SK-N-SH (cell line): ENCODE measurements around the gene ABCD1. TPM values are rescaled to one million over a fixed set of nuclear protein-coding genes. Genes with fewer than 3 reads are reported as not detected.

Source experiments
- CTCF ChIA-PET: fragments of 300-600, 350-600 bp; formaldehyde crosslinking; extraction: SDS; loops from one replicate; lab custom pipeline; 2021; lab: Yijun Ruan, JAX
- POLR2A ChIA-PET: fragments of 350-600 bp; sonication (Branson Sonifier 250); formaldehyde crosslinking; extraction: SDS; loops from one replicate; lab custom pipeline; 2020; ENCODE audit warnings: antibody characterized with exemption, inconsistent platforms; lab: Yijun Ruan, JAX
- DNase-seq: peaks from one replicate; pipeline ENCODE4 v3.0.0; 2012
- H2AFZ ChIP-seq: fragments of 200-600 bp; sonication (generic); 2 replicates; pipeline ENCODE4 v1.8.1; 2016; ENCODE audit warnings: antibody characterized with exemption, mild to moderate bottlenecking, low read depth
- H3F3A ChIP-seq: fragments of 200-600 bp; sonication (generic); replicated peaks from 2 replicates; pipeline ENCODE3; 2016; ENCODE audit warnings: antibody characterized with exemption, mild to moderate bottlenecking; ENCODE audit not compliant: insufficient read depth
- H3K27ac ChIP-seq, 2 experiments: fragments of 200-500 bp in 1 of 2; fragments of 200-600 bp in 1 of 2; sonication (Bioruptor generic) in 1 of 2; sonication (generic), shearing (Covaris generic) in 1 of 2; 2 replicates each; pipeline versions ENCODE4 v1.5.1 to v1.6.1; 2014 to 2016; ENCODE audit warnings: low read depth in 2 of 2, inconsistent platforms in 1 of 2, low read length in 1 of 2, mild to moderate bottlenecking in 1 of 2, mixed read lengths in 1 of 2
- H3K27me3 ChIP-seq: fragments of 200-600 bp; sonication (generic), shearing (Covaris generic); 2 replicates; pipeline ENCODE4 v1.6.1; 2016; ENCODE audit warnings: mixed run types; ENCODE audit not compliant: insufficient read depth
- H3K36me3 ChIP-seq, 2 experiments: fragments of 200-500 bp in 1 of 2; fragments of 200-600 bp in 1 of 2; sonication (Bioruptor generic) in 1 of 2; sonication (generic) in 1 of 2; replicated peaks in 1 of 2; 2 replicates each; pipeline versions ENCODE3 to v1.5.1; 2014 to 2016; ENCODE audit warnings: low read length in 1 of 2, mild to moderate bottlenecking in 1 of 2; ENCODE audit not compliant: insufficient read depth in 2 of 2, control insufficient read depth in 1 of 2
- H3K4me1 ChIP-seq, 2 experiments: fragments of 200-500 bp in 1 of 2; fragments of 200-600 bp in 1 of 2; sonication (Bioruptor generic) in 1 of 2; sonication (generic), shearing (Covaris generic) in 1 of 2; 2 replicates each; pipeline versions ENCODE4 v1.5.1 to v1.6.1; 2014 to 2016; ENCODE audit warnings: low read depth in 1 of 2, low read length in 1 of 2, mixed run types in 1 of 2; ENCODE audit not compliant: insufficient read depth in 2 of 2, control insufficient read depth in 1 of 2
- H3K4me2 ChIP-seq: fragments of 200-600 bp; sonication (generic), shearing (Covaris generic); 2 replicates; pipeline ENCODE4 v1.6.1; 2017; ENCODE audit warnings: mixed run types
- H3K4me3 ChIP-seq, 2 experiments: fragments of 200-500 bp in 1 of 2; fragments of 200-600 bp in 1 of 2; sonication (Bioruptor generic) in 1 of 2; sonication (generic), shearing (Covaris generic) in 1 of 2; 2 replicates each; pipeline versions ENCODE4 v1.5.1 to v1.8.1; 2014 to 2016; ENCODE audit warnings: low read depth in 2 of 2, inconsistent platforms in 1 of 2, low read length in 1 of 2, mild to moderate bottlenecking in 1 of 2, mixed read lengths in 1 of 2, moderate library complexity in 1 of 2
- H3K79me2 ChIP-seq: fragments of 200-600 bp; sonication (generic); 2 replicates; pipeline ENCODE4 v1.8.1; 2017; ENCODE audit warnings: mild to moderate bottlenecking; ENCODE audit not compliant: insufficient read depth
- H3K9ac ChIP-seq: fragments of 200-600 bp; sonication (generic); 2 replicates; pipeline ENCODE4 v1.6.1; 2017; ENCODE audit warnings: mixed run types
- H3K9me2 ChIP-seq: fragments of 200-600 bp; sonication (generic); 2 replicates; pipeline ENCODE4 v1.6.1; 2017; ENCODE audit warnings: mixed run types
- H3K9me3 ChIP-seq: fragments of 200-600 bp; sonication (generic); 2 replicates; pipeline ENCODE4 v1.6.1; 2017; ENCODE audit warnings: mixed run types, mild to moderate bottlenecking, moderate library complexity
- H4K20me1 ChIP-seq: fragments of 200-600 bp; sonication (generic); 2 replicates; pipeline ENCODE4 v1.6.1; 2017; ENCODE audit warnings: mild to moderate bottlenecking, mixed run types; ENCODE audit not compliant: insufficient read depth
- CHD2 ChIP-seq: fragments of 150-350 bp; IDR thresholded peaks from 2 replicates; pipeline ENCODE4 v1.6.1; 2018; ENCODE audit warnings: low read length; ENCODE audit not compliant: partially characterized antibody
- CTCF ChIP-seq: fragments of 200-600 bp; sonication (generic); IDR thresholded peaks from 2 replicates; pipeline ENCODE4 v1.6.1; 2017; ENCODE audit warnings: antibody characterized with exemption, mild to moderate bottlenecking, moderate library complexity
- ELF1 ChIP-seq: IDR thresholded peaks from 2 replicates; pipeline ENCODE4 v1.4.0; 2012
- EP300 ChIP-seq, 2 experiments: IDR thresholded peaks; 2 replicates each; pipeline versions ENCODE4 v1.4.0 to v1.6.1; 2012; ENCODE audit warnings: borderline replicate concordance in 1 of 2, low read depth in 1 of 2, low read length in 1 of 2
- EZH2phosphoT487 ChIP-seq: fragments of 200-600 bp; sonication (generic); IDR thresholded peaks from 2 replicates; pipeline ENCODE4 v1.6.1; 2017; ENCODE audit warnings: low read depth, mixed run types, mild to moderate bottlenecking, antibody characterized with exemption, moderate library complexity, borderline replicate concordance
- FOSL2 ChIP-seq: IDR thresholded peaks from 2 replicates; pipeline ENCODE4 v1.4.0; 2012; ENCODE audit warnings: low read depth, mild to moderate bottlenecking, moderate library complexity, borderline replicate concordance
- FOXM1 ChIP-seq: IDR thresholded peaks from 2 replicates; pipeline ENCODE4 v1.4.0; 2012; ENCODE audit warnings: low read depth, mild to moderate bottlenecking
- GABPA ChIP-seq: IDR thresholded peaks from 2 replicates; pipeline ENCODE4 v1.4.0; 2012; ENCODE audit warnings: low read depth, mild to moderate bottlenecking
- GATA2 ChIP-seq: sonication (generic); formaldehyde crosslinking; IDR thresholded peaks from 2 replicates; pipeline ENCODE4 v1.5.0; 2020; ENCODE audit warnings: mild to moderate bottlenecking, missing genetic modification reagents
- MEF2A ChIP-seq: IDR thresholded peaks from 2 replicates; pipeline ENCODE4 v1.4.0; 2012; ENCODE audit warnings: low read depth, borderline replicate concordance
- MXI1 ChIP-seq: IDR thresholded peaks from 2 replicates; pipeline ENCODE4 v1.6.1; 2012; ENCODE audit warnings: mild to moderate bottlenecking, low read depth, low read length, improper control_type of control experiment
- NFIC ChIP-seq: IDR thresholded peaks from 2 replicates; pipeline ENCODE4 v1.4.0; 2012; ENCODE audit warnings: borderline replicate concordance
- REST ChIP-seq: IDR thresholded peaks from 2 replicates; pipeline ENCODE4 v1.6.1; 2012; ENCODE audit warnings: mild to moderate bottlenecking, low read depth, low read length, moderate library complexity
- SIN3A ChIP-seq: IDR thresholded peaks from 2 replicates; pipeline ENCODE4 v1.6.1; 2012; ENCODE audit warnings: low read depth, mild to moderate bottlenecking, low read length, moderate library complexity, borderline replicate concordance
- SMC3 ChIP-seq: IDR thresholded peaks from 2 replicates; pipeline ENCODE4 v1.6.1; 2012; ENCODE audit warnings: low read depth, low read length, improper control_type of control experiment
- TCF12 ChIP-seq: IDR thresholded peaks from 2 replicates; pipeline ENCODE4 v1.4.0; 2012
- USF1 ChIP-seq: IDR thresholded peaks from 2 replicates; pipeline ENCODE4 v1.4.0; 2012; ENCODE audit warnings: low read depth, borderline replicate concordance
- USF2 ChIP-seq: fragments of 150-350 bp; IDR thresholded peaks from 2 replicates; pipeline ENCODE4 v1.6.1; 2017; ENCODE audit warnings: antibody characterized with exemption, low read length, low read depth, borderline replicate concordance
- WGBS: methylation state at CpG from one replicate; pipeline ENCODE4 v1.1.6; 2017; ENCODE audit warnings: low lambda C conversion rate; 5-methylcytosine and 5-hydroxymethylcytosine counted together
- polyA plus RNA-seq, 3 experiments: library from polyadenylated mRNA; depleted of rRNA; stranded (reverse); fragments of >200 nt; gene quantifications; 2 replicates each; pipeline ENCODE4 v1.2.3, GENCODE V29; 2012

Gene ABCD1
- polyA plus RNA-seq, 1 of the 3 experiments (the other 2 are of a cell fraction), result 7.9 TPM

GRCh38 chrX:153725832-153726285, 1.2 kb downstream of the ABCD1 start:
- no peaks in the 10 kb centered on the region for H3K9me3 ChIP-seq
- H3K79me2 ChIP-seq, result peaks cover 27% of the 10 kb centered on the region
- no peaks in the 10 kb centered on the region for H3K9me2 ChIP-seq
- DNase-seq, result peak; percentile 41
- peak overlapping the region; percentile 47 to 76; a peak in 3 of 4 replicates for H3K27ac ChIP-seq
- peaks cover 7 to 38% of the 10 kb centered on the region in 2 experiments; a peak in 3 of 4 replicates for H3K4me1 ChIP-seq
- H3K36me3 ChIP-seq, result peaks cover 0 to 6% of the 10 kb centered on the region in 2 experiments
- CTCF ChIA-PET, result interaction anchor here (0.6 to 2.7 kb wide), 3 partner anchors 13 to 38 kb away, joined by 3 to 11 read pairs (median 5); partner anchors contain the start of gene PLXNB3
- H4K20me1 ChIP-seq, result peaks cover 22% of the 10 kb centered on the region
- H3F3A ChIP-seq, result no peaks in the 10 kb centered on the region
- H3K9ac ChIP-seq, result no peak overlapping the region
- H3K4me3 ChIP-seq, result no peak overlapping the region
- H3K4me2 ChIP-seq, result peak overlapping the region; percentile 77; the same call in 1 of the 2 replicates
- no peaks in the 10 kb centered on the region for H3K27me3 ChIP-seq
- TF ChIP-seq GATA2 (CRISPR knock-in tag), result no peak
- no peak for TF ChIP-seq SIN3A
- no peak for TF ChIP-seq CTCF
- TF ChIP-seq SMC3, result no peak
- no peak for TF ChIP-seq ELF1
- no peak for TF ChIP-seq GABPA
- TF ChIP-seq EZH2phosphoT487, result no peak
- TF ChIP-seq USF2, result no peak
- TF ChIP-seq REST, result no peak
- no peak for TF ChIP-seq MEF2A
- TF ChIP-seq FOXM1, result no peak
- TF ChIP-seq NFIC, result no peak
- TF ChIP-seq MXI1, result no peak
- no peak for TF ChIP-seq EP300 (IDR thresholded peaks at IDR 0.05; ENCODE audit: borderline replicate concordance in 1 of 2, low read depth in 1 of 2, low read length in 1 of 2)
- no peak for TF ChIP-seq FOSL2
- TF ChIP-seq CHD2, result no peak
- TF ChIP-seq USF1, result no peak
- no peak for TF ChIP-seq TCF12
- TF ChIP-seq, all 33 proteins: peak for 0
- H2AFZ ChIP-seq, result no peak overlapping the region
- POLR2A ChIA-PET, result interaction anchor here (1.3 kb wide), 1 partner anchor 37 kb away, joined by 4 read pairs; no protein-coding TSS in a partner anchor
- WGBS, result 78% methylated on average over 28 of the region's 35 CpGs
